ENCODE data around the gene PIGH.
"Not testable (repeated sequence)": the region's sequence is repeated elsewhere in the genome, so short reads cannot be mapped to it uniquely, and the experiment has no call there.

The PIGH gene

GRCh38 chr14:67599698-67600561, at the start of gene PIGH:
Gene PIGH, minus strand, starts transcription at chr14:67600268. Its CDS starts 65 bp downstream, at chr14:67600203.
- peak; percentile 6 for DNase-seq

GRCh38 chr14:67646131-67646530, 46.1 kb upstream of the PIGH start:
- DNase-seq, result no peak

- no peak for DNase-seq
These were observed 45.3 kb upstream of the PIGH start for GRCh38 chr14:67645414-67645813.

GRCh38 chr14:67644428-67644827, 44.4 kb upstream of the PIGH start:
- DNase-seq, result no peak

GRCh38 chr14:67643713-67644112, 43.6 kb upstream of the PIGH start:
- DNase-seq, result no peak

- DNase-seq, result no peak
These were observed 42.1 kb upstream of the PIGH start for GRCh38 chr14:67641902-67642749.

GRCh38 chr14:67641480-67641879, 41.4 kb upstream of the PIGH start:
- DNase-seq, result no peak

- no peak for DNase-seq
These were observed 38.6 kb upstream of the PIGH start for GRCh38 chr14:67638642-67639041.

- DNase-seq, result no peak
These were observed 36.4 kb upstream of the PIGH start for GRCh38 chr14:67636361-67636919.

- no peak for DNase-seq
These were observed 33.5 kb upstream of the PIGH start for GRCh38 chr14:67633451-67634147.

- no peak for DNase-seq
These were observed 30.9 kb upstream of the PIGH start for GRCh38 chr14:67630938-67631337.

GRCh38 chr14:67630186-67630585, 30.1 kb upstream of the PIGH start:
- no peak for DNase-seq

GRCh38 chr14:67627519-67627918, 27.5 kb upstream of the PIGH start:
- no peak for DNase-seq

- DNase-seq, result not testable (repeated sequence)
These were observed 26.1 kb upstream of the PIGH start for GRCh38 chr14:67626131-67626530.

GRCh38 chr14:67623114-67623513, 23.0 kb upstream of the PIGH start:
- DNase-seq, result no peak

GRCh38 chr14:67622675-67623074, 22.6 kb upstream of the PIGH start:
- DNase-seq, result no peak

GRCh38 chr14:67620217-67620785, 20.2 kb upstream of the PIGH start:
- DNase-seq, result no peak

- DNase-seq, result peak; percentile 17
These were observed 19.6 kb upstream of the PIGH start, which contains the start of gene ARG2 for GRCh38 chr14:67619446-67620216. Gene ARG2, plus strand, starts transcription at chr14:67619920. Its CDS starts 58 bp downstream, at chr14:67619978.

GRCh38 chr14:67618617-67619063, 18.6 kb upstream of the PIGH start:
- DNase-seq, result peak; percentile 18

GRCh38 chr14:67610491-67610890, 10.4 kb upstream of the PIGH start:
- DNase-seq, result no peak

- no peak for DNase-seq
These were observed 9.7 kb upstream of the PIGH start for GRCh38 chr14:67609642-67610310.

All from GF-D8 (cell line).